Neural cell (in vitro differentiated cells): ENCODE results near the gene TXNL4B. TPM values are rescaled to one million over a fixed set of nuclear protein-coding genes. Genes with fewer than 3 reads are reported as not detected.
"Not testable (repeated sequence)": the region's sequence is repeated elsewhere in the genome, so short reads cannot be mapped to it uniquely, and the experiment has no call there.

Source experiments
- H2AFZ ChIP-seq: fragments of 200-600, 300-800 bp; sonication (generic), shearing (Covaris generic); 2 replicates; pipeline ENCODE4 v1.6.0; 2014; ENCODE audit warnings: low read depth, mild to moderate bottlenecking, antibody characterized with exemption, low read length, moderate library complexity
- H3F3A ChIP-seq: fragments of 200-600 bp; shearing (Covaris generic); 2 replicates; pipeline ENCODE4 v1.6.1; 2016; ENCODE audit warnings: mild to moderate bottlenecking, moderate library complexity, mixed read lengths, antibody characterized with exemption, low read length; ENCODE audit not compliant: insufficient read depth, poor library complexity, severe bottlenecking
- H3K27ac ChIP-seq: fragments of 200-600, 300-800 bp; sonication (generic), shearing (Covaris generic); 2 replicates; pipeline ENCODE4 v1.5.1; 2014; ENCODE audit warnings: mild to moderate bottlenecking, low read length, moderate library complexity
- H3K27me3 ChIP-seq: fragments of 300-800, 200-600 bp; sonication (generic), shearing (Covaris generic); 2 replicates; pipeline ENCODE4 v1.6.0; 2014; ENCODE audit warnings: mild to moderate bottlenecking, low read depth, low read length, moderate library complexity; ENCODE audit not compliant: insufficient read depth
- H3K36me3 ChIP-seq: fragments of 300-800, 200-600 bp; sonication (generic), shearing (Covaris generic); 2 replicates; pipeline ENCODE4 v1.5.1; 2014; ENCODE audit warnings: mild to moderate bottlenecking, antibody characterized with exemption, low read length, moderate library complexity; ENCODE audit not compliant: insufficient read depth
- H3K4me2 ChIP-seq: fragments of 300-800, 200-600 bp; sonication (generic), shearing (Covaris generic); 2 replicates; pipeline ENCODE4 v1.6.0; 2014; ENCODE audit warnings: mild to moderate bottlenecking, low read length
- H3K4me3 ChIP-seq: fragments of 300-800, 200-600 bp; sonication (generic), shearing (Covaris generic); 2 replicates; pipeline ENCODE4 v1.5.1; 2014; ENCODE audit warnings: mild to moderate bottlenecking, low read length, moderate library complexity
- H3K79me2 ChIP-seq: fragments of 200-600 bp; shearing (Covaris generic); replicated peaks from 2 replicates; pipeline ENCODE4 v1.6.0; 2014; ENCODE audit warnings: mild to moderate bottlenecking, low read length, moderate library complexity; ENCODE audit not compliant: insufficient read depth
- H3K9ac ChIP-seq: fragments of 300-800, 200-600 bp; sonication (generic), shearing (Covaris generic); 2 replicates; pipeline ENCODE4 v1.6.1; 2016; ENCODE audit warnings: mild to moderate bottlenecking, low read length, mixed read lengths
- H3K9me2 ChIP-seq: fragments of 200-600 bp; shearing (Covaris generic); 2 replicates; pipeline ENCODE4 v1.6.1; 2016; ENCODE audit warnings: mild to moderate bottlenecking, low read length, mixed read lengths; ENCODE audit not compliant: insufficient read depth
- H3K9me3 ChIP-seq: fragments of 200-600, 300-800 bp; sonication (generic), shearing (Covaris generic); 2 replicates; pipeline ENCODE4 v1.6.1; 2016; ENCODE audit warnings: mild to moderate bottlenecking, mixed run types, low read length, moderate library complexity, mixed read lengths
- H4K20me1 ChIP-seq: fragments of 200-600 bp; shearing (Covaris generic); 2 replicates; pipeline ENCODE4 v1.6.1; 2016; ENCODE audit warnings: mild to moderate bottlenecking, mixed run types; ENCODE audit not compliant: insufficient read depth
- CTCF ChIP-seq: fragments of 450-650 bp; IDR thresholded peaks from 2 replicates; pipeline ENCODE4 v1.5.1; 2014; ENCODE audit warnings: antibody characterized with exemption, mild to moderate bottlenecking, moderate library complexity; ENCODE audit not compliant: poor library complexity, severe bottlenecking
- EP300 ChIP-seq: fragments of 450-650 bp; conservative IDR thresholded peaks from 2 replicates; pipeline ENCODE4 v1.6.1; 2014; ENCODE audit warnings: antibody characterized with exemption, mild to moderate bottlenecking, moderate library complexity; ENCODE audit not compliant: poor library complexity, severe bottlenecking
- EZH2 ChIP-seq: fragments of 200-600, 300-800 bp; shearing (Covaris generic), sonication (generic); IDR thresholded peaks from 2 replicates; pipeline ENCODE4 v1.6.1; 2014; ENCODE audit warnings: antibody characterized with exemption, low read length, borderline replicate concordance, mild to moderate bottlenecking; ENCODE audit not compliant: insufficient read depth, poor library complexity, severe bottlenecking
- MXI1 ChIP-seq: fragments of 450-650 bp; conservative IDR thresholded peaks from 2 replicates; pipeline ENCODE4 v1.6.1; 2014; ENCODE audit warnings: antibody characterized with exemption, mild to moderate bottlenecking; ENCODE audit not compliant: poor library complexity, severe bottlenecking
- POLR2AphosphoS5 ChIP-seq: IDR thresholded peaks from 2 replicates; pipeline ENCODE4 v1.6.1; 2012
- RAD21 ChIP-seq: fragments of 450-650 bp; conservative IDR thresholded peaks from 2 replicates; pipeline ENCODE4 v1.6.1; 2014; ENCODE audit warnings: antibody characterized with exemption, mild to moderate bottlenecking, moderate library complexity
- REST ChIP-seq: IDR thresholded peaks from 2 replicates; pipeline ENCODE4 v1.6.1; 2012; ENCODE audit warnings: borderline replicate concordance
- SMC3 ChIP-seq: fragments of 450-650 bp; conservative IDR thresholded peaks from 2 replicates; pipeline ENCODE4 v1.6.1; 2014; ENCODE audit warnings: antibody characterized with exemption, mild to moderate bottlenecking, moderate library complexity; ENCODE audit not compliant: poor library complexity
- TAF1 ChIP-seq: IDR thresholded peaks from 2 replicates; pipeline ENCODE4 v1.6.1; 2012; ENCODE audit warnings: low read depth
- polyA plus RNA-seq: library from polyadenylated mRNA; depleted of rRNA; stranded (reverse); fragments of >200 nt; gene quantifications from 2 replicates; pipeline ENCODE4 v1.2.3, GENCODE V29; 2014

Gene TXNL4B
- polyA plus RNA-seq, 1 donor from 2014 or later, result 26.2 TPM

GRCh38 chr16:72075067-72075466, 18.4 kb downstream of the TXNL4B start:
- H3K4me3 ChIP-seq, H3K4me2 ChIP-seq, H3K9me2 ChIP-seq, H3F3A ChIP-seq, H3K9me3 ChIP-seq, H2AFZ ChIP-seq, H3K27ac ChIP-seq, H3K36me3 ChIP-seq, H3K9ac ChIP-seq, H3K27me3 ChIP-seq, H3K79me2 ChIP-seq, H4K20me1 ChIP-seq: not testable (repeated sequence)

- TF ChIP-seq EZH2, result no peak
- TF ChIP-seq EP300, result no peak
- no peak for TF ChIP-seq POLR2AphosphoS5
- TF ChIP-seq REST, result no peak
- no peak for TF ChIP-seq TAF1
- no peak for TF ChIP-seq SMC3
- TF ChIP-seq MXI1, result no peak
- no peak for TF ChIP-seq RAD21
- no peak for TF ChIP-seq CTCF
- Histone ChIP-seq H3K4me3 (no peak overlapping the region), H3F3A (no peaks in the 10 kb centered on the region), H3K9me2 (no peaks in the 10 kb centered on the region), H3K9me3 (no peaks in the 10 kb centered on the region), H3K36me3 (no peaks in the 10 kb centered on the region), H3K9ac (no peak overlapping the region), H4K20me1 (no peaks in the 10 kb centered on the region), H3K79me2 (no peaks in the 10 kb centered on the region), H3K4me2 (no peak overlapping the region), H2AFZ (no peak overlapping the region), H3K27me3 (no peaks in the 10 kb centered on the region), H3K27ac (no peak overlapping the region)
These were observed 19.7 kb downstream of the TXNL4B start for GRCh38 chr16:72073560-72074230.
